ENCODE results near the gene ADCY1.

GRCh38 chr7:45644237-45644636 lies 70.1 kb downstream of the ADCY1 start:
- TF ChIP-seq CTCF (IDR thresholded peaks at IDR 0.05) (no peak), POLR2AphosphoS5 (IDR thresholded peaks at IDR 0.05) (no peak), POLR2A (IDR thresholded peaks at IDR 0.05) (no peak)
